OCI-LY7 (cell line): ENCODE measurements around the gene IMMT.

Experiments used
- EZH2phosphoT487 ChIP-seq: fragments of 200-600 bp; sonication (generic); IDR thresholded peaks from 2 replicates; pipeline ENCODE4 v1.6.1; 2018; ENCODE audit warnings: low read depth, borderline replicate concordance, mild to moderate bottlenecking, mixed run types, antibody characterized with exemption, low read length, moderate library complexity, mixed read lengths
- TF ChIP-seq, protein P1 (sequence below): fragments of 200-600 bp; sonication (generic); conservative IDR thresholded peaks from 2 replicates; pipeline ENCODE4 v1.5.1; 2014; ENCODE audit warnings: mild to moderate bottlenecking, antibody characterized with exemption, low read length, moderate library complexity, mixed read lengths

DNA sequence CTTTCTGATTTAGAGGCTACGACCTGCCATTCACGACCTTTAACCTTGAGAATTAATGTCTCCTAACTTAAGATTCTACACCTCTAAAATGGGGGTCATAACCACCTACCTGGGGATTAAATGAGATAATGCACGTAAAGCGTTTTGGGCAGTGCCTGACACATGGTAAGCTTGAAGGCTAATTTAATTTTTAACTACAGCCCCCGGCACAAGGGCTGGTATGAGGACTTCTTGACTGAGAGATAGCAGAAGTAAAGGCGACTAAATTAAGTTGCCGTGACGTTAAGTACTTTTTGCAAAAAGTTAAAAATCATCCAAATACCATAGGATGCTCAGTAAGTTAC is 4.5 kb upstream of the IMMT start:
- TF ChIP-seq, protein P1, sequence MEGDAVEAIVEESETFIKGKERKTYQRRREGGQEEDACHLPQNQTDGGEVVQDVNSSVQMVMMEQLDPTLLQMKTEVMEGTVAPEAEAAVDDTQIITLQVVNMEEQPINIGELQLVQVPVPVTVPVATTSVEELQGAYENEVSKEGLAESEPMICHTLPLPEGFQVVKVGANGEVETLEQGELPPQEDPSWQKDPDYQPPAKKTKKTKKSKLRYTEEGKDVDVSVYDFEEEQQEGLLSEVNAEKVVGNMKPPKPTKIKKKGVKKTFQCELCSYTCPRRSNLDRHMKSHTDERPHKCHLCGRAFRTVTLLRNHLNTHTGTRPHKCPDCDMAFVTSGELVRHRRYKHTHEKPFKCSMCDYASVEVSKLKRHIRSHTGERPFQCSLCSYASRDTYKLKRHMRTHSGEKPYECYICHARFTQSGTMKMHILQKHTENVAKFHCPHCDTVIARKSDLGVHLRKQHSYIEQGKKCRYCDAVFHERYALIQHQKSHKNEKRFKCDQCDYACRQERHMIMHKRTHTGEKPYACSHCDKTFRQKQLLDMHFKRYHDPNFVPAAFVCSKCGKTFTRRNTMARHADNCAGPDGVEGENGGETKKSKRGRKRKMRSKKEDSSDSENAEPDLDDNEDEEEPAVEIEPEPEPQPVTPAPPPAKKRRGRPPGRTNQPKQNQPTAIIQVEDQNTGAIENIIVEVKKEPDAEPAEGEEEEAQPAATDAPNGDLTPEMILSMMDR, result no peak
- TF ChIP-seq EZH2phosphoT487, result no peak
